ENCODE results near the gene AUTS2. TPM values are rescaled to one million over a fixed set of nuclear protein-coding genes. Genes with fewer than 3 reads are reported as not detected.

Gene AUTS2
- total and polyA plus RNA-seq, 9 of the 15 experiments (the other 6 are each of a cell fraction or from before 2014, with no cell fraction given) = 0.58 TPM; not detected in 8

GRCh38 chr7:70312336-70312735 is 714.1 kb downstream of the AUTS2 start (continued):
- TF ChIP-seq, protein P1, sequence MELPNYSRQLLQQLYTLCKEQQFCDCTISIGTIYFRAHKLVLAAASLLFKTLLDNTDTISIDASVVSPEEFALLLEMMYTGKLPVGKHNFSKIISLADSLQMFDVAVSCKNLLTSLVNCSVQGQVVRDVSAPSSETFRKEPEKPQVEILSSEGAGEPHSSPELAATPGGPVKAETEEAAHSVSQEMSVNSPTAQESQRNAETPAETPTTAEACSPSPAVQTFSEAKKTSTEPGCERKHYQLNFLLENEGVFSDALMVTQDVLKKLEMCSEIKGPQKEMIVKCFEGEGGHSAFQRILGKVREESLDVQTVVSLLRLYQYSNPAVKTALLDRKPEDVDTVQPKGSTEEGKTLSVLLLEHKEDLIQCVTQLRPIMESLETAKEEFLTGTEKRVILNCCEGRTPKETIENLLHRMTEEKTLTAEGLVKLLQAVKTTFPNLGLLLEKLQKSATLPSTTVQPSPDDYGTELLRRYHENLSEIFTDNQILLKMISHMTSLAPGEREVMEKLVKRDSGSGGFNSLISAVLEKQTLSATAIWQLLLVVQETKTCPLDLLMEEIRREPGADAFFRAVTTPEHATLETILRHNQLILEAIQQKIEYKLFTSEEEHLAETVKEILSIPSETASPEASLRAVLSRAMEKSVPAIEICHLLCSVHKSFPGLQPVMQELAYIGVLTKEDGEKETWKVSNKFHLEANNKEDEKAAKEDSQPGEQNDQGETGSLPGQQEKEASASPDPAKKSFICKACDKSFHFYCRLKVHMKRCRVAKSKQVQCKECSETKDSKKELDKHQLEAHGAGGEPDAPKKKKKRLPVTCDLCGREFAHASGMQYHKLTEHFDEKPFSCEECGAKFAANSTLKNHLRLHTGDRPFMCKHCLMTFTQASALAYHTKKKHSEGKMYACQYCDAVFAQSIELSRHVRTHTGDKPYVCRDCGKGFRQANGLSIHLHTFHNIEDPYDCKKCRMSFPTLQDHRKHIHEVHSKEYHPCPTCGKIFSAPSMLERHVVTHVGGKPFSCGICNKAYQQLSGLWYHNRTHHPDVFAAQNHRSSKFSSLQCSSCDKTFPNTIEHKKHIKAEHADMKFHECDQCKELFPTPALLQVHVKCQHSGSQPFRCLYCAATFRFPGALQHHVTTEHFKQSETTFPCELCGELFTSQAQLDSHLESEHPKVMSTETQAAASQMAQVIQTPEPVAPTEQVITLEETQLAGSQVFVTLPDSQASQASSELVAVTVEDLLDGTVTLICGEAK (IDR thresholded peaks at IDR 0.05) = no peak
- TF ChIP-seq, protein P1 (CRISPR knock-in tag; IDR thresholded peaks at IDR 0.05) = no peak
- TF ChIP-seq FOXK2 (conservative IDR thresholded peaks at IDR 0.05 in 1 of 2, IDR thresholded peaks at IDR 0.05 in 1 of 2; ENCODE audit: low read depth in 2 of 2) = no peak
- TF ChIP-seq E2F3 (CRISPR knock-in tag; IDR thresholded peaks at IDR 0.05) = no peak
- TF ChIP-seq PTRF (tag; IDR thresholded peaks at IDR 0.05) = no peak
- no peak for TF ChIP-seq TBP (optimal IDR thresholded peaks at IDR 0.05; ENCODE audit: low read depth, low read length)
- TF ChIP-seq RBFOX2 (IDR thresholded peaks at IDR 0.05; ENCODE audit: low read depth, low read length) = no peak
- TF ChIP-seq PRPF4 (IDR thresholded peaks at IDR 0.05; ENCODE audit: insufficient read depth, low read depth, low read length, poor library complexity, severe bottlenecking) = no peak
- TF ChIP-seq RHOXF2B (CRISPR knock-in tag; conservative IDR thresholded peaks at IDR 0.05) = no peak
- TF ChIP-seq SAFB2 (IDR thresholded peaks at IDR 0.05; ENCODE audit: borderline replicate concordance, low read depth, low read length, severe bottlenecking) = no peak
